Measurements from ENCODE around the gene ESYT2.

GRCh38 chr7:158840604-158841003 is 11.3 kb upstream of the ESYT2 start:
- TF ChIP-seq POLR2A (IDR thresholded peaks at IDR 0.05; ENCODE audit: low read depth, low read length), result no peak
- no peak for TF ChIP-seq CTCF (conservative IDR thresholded peaks at IDR 0.05; ENCODE audit: low read depth, low read length)
- no peak for TF ChIP-seq USF2 (IDR thresholded peaks at IDR 0.05; ENCODE audit: low read depth, low read length)
- TF ChIP-seq RCOR1 (IDR thresholded peaks at IDR 0.05; ENCODE audit: insufficient replicate concordance, low read length), result no peak
- no peak for TF ChIP-seq RFX5 (IDR thresholded peaks at IDR 0.05; ENCODE audit: low read depth, low read length)
- TF ChIP-seq MAFK (IDR thresholded peaks at IDR 0.05; ENCODE audit: low read depth, low read length), result no peak
- TF ChIP-seq RAD21 (IDR thresholded peaks at IDR 0.05; ENCODE audit: low read length), result no peak
- TF ChIP-seq ELK1 (IDR thresholded peaks at IDR 0.05; ENCODE audit: borderline replicate concordance, low read depth, low read length), result no peak
- no peak for TF ChIP-seq BHLHE40 (IDR thresholded peaks at IDR 0.05; ENCODE audit: low read depth, low read length)
- TF ChIP-seq MXI1 (IDR thresholded peaks at IDR 0.05; ENCODE audit: borderline replicate concordance, low read depth, low read length), result no peak
- no peak for TF ChIP-seq CHD1 (IDR thresholded peaks at IDR 0.05; ENCODE audit: low read depth, low read length)
- no peak for TF ChIP-seq SMC3 (IDR thresholded peaks at IDR 0.05; ENCODE audit: low read depth, low read length)
